ENCODE measurements around the gene KRT85. TPM values are rescaled to one million over a fixed set of nuclear protein-coding genes. Genes with fewer than 3 reads are reported as not detected.

KRT85 gene
- total and polyA plus RNA-seq, 8 donors, result not detected

- WGBS, 2 donors, result 44 to 47% methylated on average over 5 of the region's 5 CpGs
- intact Hi-C loops (cut with DNase I), result no loop called here
- ATAC-seq (no peak), DNase-seq (no peak), FAIRE-seq (no peak)
- Histone ChIP-seq H3K27me3 (no peaks in the 10 kb centered on the region), H3K27ac (no peak overlapping the region), H3K9me3 (no peaks in the 10 kb centered on the region), H3K4me1 (peaks cover 0 to 4% (median 0%) of the 10 kb centered on the region in 3 donors), H3K4me3 (no peak overlapping the region), H3K36me3 (no peaks in the 10 kb centered on the region)
- no peak for TF ChIP-seq CTCF (IDR thresholded peaks at IDR 0.05)
Measured at GRCh38 chr12:52354200-52354599, 13.1 kb downstream of the KRT85 start.

GRCh38 chr12:52353766-52354165 lies 13.5 kb downstream of the KRT85 start:
- Histone ChIP-seq H3K27me3 (no peaks in the 10 kb centered on the region), H3K36me3 (no peaks in the 10 kb centered on the region), H3K4me3 (no peak overlapping the region), H3K27ac (no peak overlapping the region), H3K9me3 (no peaks in the 10 kb centered on the region), H3K4me1 (peaks cover 0 to 4% (median 0%) of the 10 kb centered on the region in 3 donors)
- ATAC-seq, result no peak
- intact Hi-C loops (cut with DNase I), result no loop called here
- DNase-seq, result no peak
- no peak for FAIRE-seq
- TF ChIP-seq CTCF (IDR thresholded peaks at IDR 0.05), result no peak
- 69 to 75% methylated on average over 3 of the region's 3 CpGs for WGBS, 2 donors

GRCh38 chr12:52352951-52353350 lies 14.3 kb downstream of the KRT85 start:
- intact Hi-C loops (cut with DNase I), result no loop called here
- 95 to 97% methylated on average over 2 of the region's 2 CpGs for WGBS, 2 donors
- Histone ChIP-seq H3K27me3 (no peaks in the 10 kb centered on the region), H3K27ac (no peak overlapping the region), H3K9me3 (no peaks in the 10 kb centered on the region), H3K36me3 (no peaks in the 10 kb centered on the region), H3K4me1 (peaks cover 4 to 8% (median 5%) of the 10 kb centered on the region in 3 donors), H3K4me3 (no peak overlapping the region)
- no peak for TF ChIP-seq CTCF (IDR thresholded peaks at IDR 0.05)
- FAIRE-seq, result no peak
- ATAC-seq, result no peak
- no peak for DNase-seq

- peak; percentile 20 to 65 (median 46) for ATAC-seq
- FAIRE-seq, result no peak
- Histone ChIP-seq H3K4me3 (no peak overlapping the region), H3K4me1 (peaks cover 8 to 15% (median 12%) of the 10 kb centered on the region in 3 donors), H3K27ac (no peak overlapping the region), H3K27me3 (no peaks in the 10 kb centered on the region), H3K36me3 (no peaks in the 10 kb centered on the region), H3K9me3 (no peaks in the 10 kb centered on the region)
- DNase-seq, result peak in 4 of 6 donors; percentile 39 to 83 (median 68)
- TF ChIP-seq CTCF (IDR thresholded peaks at IDR 0.05), result no peak
- 21% methylated on average over 9 of the region's 9 CpGs for WGBS, 2 donors
- intact Hi-C loops (cut with DNase I), result no loop called here
Measured at GRCh38 chr12:52351196-52352059, 15.9 kb downstream of the KRT85 start.

DNA sequence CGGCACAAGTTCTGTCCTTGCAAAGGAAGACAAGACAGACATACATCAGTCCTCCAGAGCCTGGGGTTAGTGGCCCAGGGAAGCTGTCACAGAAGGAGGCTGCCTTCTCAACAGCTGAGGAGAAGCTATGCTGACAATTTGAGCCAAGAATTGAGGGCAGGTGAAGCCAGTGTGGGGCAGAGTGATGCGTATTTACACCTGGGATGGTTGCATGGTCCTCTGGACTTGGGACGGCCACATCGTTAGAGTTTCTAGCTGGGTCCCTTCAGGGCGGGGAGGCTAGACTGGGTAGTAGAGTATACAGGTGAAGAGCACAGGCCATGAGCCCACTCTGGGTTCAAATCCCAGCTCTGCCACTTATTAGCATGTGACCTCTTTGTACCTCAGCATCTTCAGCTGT lies 16.5 kb downstream of the KRT85 start:
- no peak for TF ChIP-seq CTCF (IDR thresholded peaks at IDR 0.05)
- WGBS, 2 donors, result 95 to 99% methylated on average over 5 of the region's 5 CpGs
- Histone ChIP-seq H3K4me3 (no peak overlapping the region), H3K4me1 (peaks cover 14 to 21% (median 19%) of the 10 kb centered on the region in 3 donors), H3K27ac (no peak overlapping the region), H3K27me3 (no peaks in the 10 kb centered on the region), H3K36me3 (no peaks in the 10 kb centered on the region), H3K9me3 (no peaks in the 10 kb centered on the region)
- intact Hi-C loops (cut with DNase I), result no loop called here
- ATAC-seq (no peak), DNase-seq (no peak), FAIRE-seq (no peak)

All from pancreas (tissue), 10 donors.